SK-N-SH (cell line): ENCODE data around the gene IGFL4. TPM values are rescaled to one million over a fixed set of nuclear protein-coding genes. Genes with fewer than 3 reads are reported as not detected.
A peak's percentile ranks its signal among the peaks of the same experiment; 100 is the strongest.

Source experiments
- CTCF ChIA-PET: fragments of 300-600, 350-600 bp; formaldehyde crosslinking; extraction: SDS; loops from one replicate; lab custom pipeline; 2021; lab: Yijun Ruan, JAX
- POLR2A ChIA-PET: fragments of 350-600 bp; sonication (Branson Sonifier 250); formaldehyde crosslinking; extraction: SDS; loops from one replicate; lab custom pipeline; 2020; ENCODE audit warnings: antibody characterized with exemption, inconsistent platforms; lab: Yijun Ruan, JAX
- DNase-seq: peaks from one replicate; pipeline ENCODE4 v3.0.0; 2012
- H2AFZ ChIP-seq: fragments of 200-600 bp; sonication (generic); 2 replicates; pipeline ENCODE4 v1.8.1; 2016; ENCODE audit warnings: antibody characterized with exemption, mild to moderate bottlenecking, low read depth
- H3F3A ChIP-seq: fragments of 200-600 bp; sonication (generic); replicated peaks from 2 replicates; pipeline ENCODE3; 2016; ENCODE audit warnings: antibody characterized with exemption, mild to moderate bottlenecking; ENCODE audit not compliant: insufficient read depth
- H3K27ac ChIP-seq, 2 experiments: fragments of 200-500 bp in 1 of 2; fragments of 200-600 bp in 1 of 2; sonication (Bioruptor generic) in 1 of 2; sonication (generic), shearing (Covaris generic) in 1 of 2; 2 replicates each; pipeline versions ENCODE4 v1.5.1 to v1.6.1; 2014 to 2016; ENCODE audit warnings: low read depth in 2 of 2, inconsistent platforms in 1 of 2, low read length in 1 of 2, mild to moderate bottlenecking in 1 of 2, mixed read lengths in 1 of 2
- H3K27me3 ChIP-seq: fragments of 200-600 bp; sonication (generic), shearing (Covaris generic); 2 replicates; pipeline ENCODE4 v1.6.1; 2016; ENCODE audit warnings: mixed run types; ENCODE audit not compliant: insufficient read depth
- H3K36me3 ChIP-seq, 2 experiments: fragments of 200-500 bp in 1 of 2; fragments of 200-600 bp in 1 of 2; sonication (Bioruptor generic) in 1 of 2; sonication (generic) in 1 of 2; replicated peaks in 1 of 2; 2 replicates each; pipeline versions ENCODE3 to v1.5.1; 2014 to 2016; ENCODE audit warnings: low read length in 1 of 2, mild to moderate bottlenecking in 1 of 2; ENCODE audit not compliant: insufficient read depth in 2 of 2, control insufficient read depth in 1 of 2
- H3K4me1 ChIP-seq, 2 experiments: fragments of 200-500 bp in 1 of 2; fragments of 200-600 bp in 1 of 2; sonication (Bioruptor generic) in 1 of 2; sonication (generic), shearing (Covaris generic) in 1 of 2; 2 replicates each; pipeline versions ENCODE4 v1.5.1 to v1.6.1; 2014 to 2016; ENCODE audit warnings: low read depth in 1 of 2, low read length in 1 of 2, mixed run types in 1 of 2; ENCODE audit not compliant: insufficient read depth in 2 of 2, control insufficient read depth in 1 of 2
- H3K4me2 ChIP-seq: fragments of 200-600 bp; sonication (generic), shearing (Covaris generic); 2 replicates; pipeline ENCODE4 v1.6.1; 2017; ENCODE audit warnings: mixed run types
- H3K4me3 ChIP-seq, 2 experiments: fragments of 200-500 bp in 1 of 2; fragments of 200-600 bp in 1 of 2; sonication (Bioruptor generic) in 1 of 2; sonication (generic), shearing (Covaris generic) in 1 of 2; 2 replicates each; pipeline versions ENCODE4 v1.5.1 to v1.8.1; 2014 to 2016; ENCODE audit warnings: low read depth in 2 of 2, inconsistent platforms in 1 of 2, low read length in 1 of 2, mild to moderate bottlenecking in 1 of 2, mixed read lengths in 1 of 2, moderate library complexity in 1 of 2
- H3K79me2 ChIP-seq: fragments of 200-600 bp; sonication (generic); 2 replicates; pipeline ENCODE4 v1.8.1; 2017; ENCODE audit warnings: mild to moderate bottlenecking; ENCODE audit not compliant: insufficient read depth
- H3K9ac ChIP-seq: fragments of 200-600 bp; sonication (generic); 2 replicates; pipeline ENCODE4 v1.6.1; 2017; ENCODE audit warnings: mixed run types
- H3K9me2 ChIP-seq: fragments of 200-600 bp; sonication (generic); 2 replicates; pipeline ENCODE4 v1.6.1; 2017; ENCODE audit warnings: mixed run types
- H3K9me3 ChIP-seq: fragments of 200-600 bp; sonication (generic); 2 replicates; pipeline ENCODE4 v1.6.1; 2017; ENCODE audit warnings: mixed run types, mild to moderate bottlenecking, moderate library complexity
- H4K20me1 ChIP-seq: fragments of 200-600 bp; sonication (generic); 2 replicates; pipeline ENCODE4 v1.6.1; 2017; ENCODE audit warnings: mild to moderate bottlenecking, mixed run types; ENCODE audit not compliant: insufficient read depth
- ELF1 ChIP-seq: IDR thresholded peaks from 2 replicates; pipeline ENCODE4 v1.4.0; 2012
- EP300 ChIP-seq, 2 experiments: IDR thresholded peaks; 2 replicates each; pipeline versions ENCODE4 v1.4.0 to v1.6.1; 2012; ENCODE audit warnings: borderline replicate concordance in 1 of 2, low read depth in 1 of 2, low read length in 1 of 2
- EZH2phosphoT487 ChIP-seq: fragments of 200-600 bp; sonication (generic); IDR thresholded peaks from 2 replicates; pipeline ENCODE4 v1.6.1; 2017; ENCODE audit warnings: low read depth, mixed run types, mild to moderate bottlenecking, antibody characterized with exemption, moderate library complexity, borderline replicate concordance
- FOXM1 ChIP-seq: IDR thresholded peaks from 2 replicates; pipeline ENCODE4 v1.4.0; 2012; ENCODE audit warnings: low read depth, mild to moderate bottlenecking
- GABPA ChIP-seq: IDR thresholded peaks from 2 replicates; pipeline ENCODE4 v1.4.0; 2012; ENCODE audit warnings: low read depth, mild to moderate bottlenecking
- GATA2 ChIP-seq: sonication (generic); formaldehyde crosslinking; IDR thresholded peaks from 2 replicates; pipeline ENCODE4 v1.5.0; 2020; ENCODE audit warnings: mild to moderate bottlenecking, missing genetic modification reagents
- MEF2A ChIP-seq: IDR thresholded peaks from 2 replicates; pipeline ENCODE4 v1.4.0; 2012; ENCODE audit warnings: low read depth, borderline replicate concordance
- MXI1 ChIP-seq: IDR thresholded peaks from 2 replicates; pipeline ENCODE4 v1.6.1; 2012; ENCODE audit warnings: mild to moderate bottlenecking, low read depth, low read length, improper control_type of control experiment
- NFIC ChIP-seq: IDR thresholded peaks from 2 replicates; pipeline ENCODE4 v1.4.0; 2012; ENCODE audit warnings: borderline replicate concordance
- NRF1 ChIP-seq: IDR thresholded peaks from 2 replicates; pipeline ENCODE4 v1.6.1; 2012; ENCODE audit warnings: low read depth, mild to moderate bottlenecking, low read length
- POLR2AphosphoS5 ChIP-seq: IDR thresholded peaks from 2 replicates; pipeline ENCODE4 v1.6.1; 2012; ENCODE audit warnings: low read depth, low read length
- RAD21 ChIP-seq: IDR thresholded peaks from 2 replicates; pipeline ENCODE4 v1.6.1; 2012; ENCODE audit warnings: mild to moderate bottlenecking, low read length
- SMC3 ChIP-seq: IDR thresholded peaks from 2 replicates; pipeline ENCODE4 v1.6.1; 2012; ENCODE audit warnings: low read depth, low read length, improper control_type of control experiment
- TCF12 ChIP-seq: IDR thresholded peaks from 2 replicates; pipeline ENCODE4 v1.4.0; 2012
- TEAD4 ChIP-seq: IDR thresholded peaks from 2 replicates; pipeline ENCODE4 v1.4.0; 2012; ENCODE audit warnings: mild to moderate bottlenecking, borderline replicate concordance; ENCODE audit not compliant: insufficient read depth
- YY1 ChIP-seq: IDR thresholded peaks from 2 replicates; pipeline ENCODE4 v1.4.0; 2012; ENCODE audit warnings: low read depth, mild to moderate bottlenecking
- WGBS: methylation state at CpG from one replicate; pipeline ENCODE4 v1.1.6; 2017; ENCODE audit warnings: low lambda C conversion rate; 5-methylcytosine and 5-hydroxymethylcytosine counted together
- polyA plus RNA-seq, 3 experiments: library from polyadenylated mRNA; depleted of rRNA; stranded (reverse); fragments of >200 nt; gene quantifications; 2 replicates each; pipeline ENCODE4 v1.2.3, GENCODE V29; 2012
- TF ChIP-seq, protein P1 (sequence below): fragments of 200-600 bp; sonication (generic); IDR thresholded peaks from 2 replicates; pipeline ENCODE4 v1.6.1; 2017; ENCODE audit warnings: antibody characterized with exemption, mild to moderate bottlenecking, moderate library complexity

Gene IGFL4
- polyA plus RNA-seq, 1 of the 3 experiments (the other 2 are of a cell fraction), result not detected

DNA sequence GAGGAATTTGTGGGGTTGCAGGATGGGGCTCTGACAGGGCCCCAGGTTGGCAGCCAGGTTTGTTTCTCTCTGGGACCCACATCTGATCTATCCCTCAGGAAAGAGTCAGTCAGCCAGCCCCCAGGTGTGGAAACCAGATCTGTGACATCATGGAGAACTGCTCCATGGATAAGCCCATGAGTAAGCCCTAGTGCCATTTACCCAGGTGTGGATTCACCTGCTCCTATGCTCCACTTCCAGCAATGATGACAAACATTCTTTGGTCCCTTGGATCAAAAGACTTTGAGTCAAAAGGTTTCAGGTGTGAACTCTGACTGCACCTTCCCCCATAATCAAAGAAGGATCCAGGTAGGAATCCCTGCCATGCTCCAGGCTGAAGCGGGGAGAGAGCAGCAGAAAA, 26.9 kb upstream of the IGFL4 start:
- no peak for TF ChIP-seq GATA2
- TF ChIP-seq SMC3, result no peak
- TF ChIP-seq, protein P1, sequence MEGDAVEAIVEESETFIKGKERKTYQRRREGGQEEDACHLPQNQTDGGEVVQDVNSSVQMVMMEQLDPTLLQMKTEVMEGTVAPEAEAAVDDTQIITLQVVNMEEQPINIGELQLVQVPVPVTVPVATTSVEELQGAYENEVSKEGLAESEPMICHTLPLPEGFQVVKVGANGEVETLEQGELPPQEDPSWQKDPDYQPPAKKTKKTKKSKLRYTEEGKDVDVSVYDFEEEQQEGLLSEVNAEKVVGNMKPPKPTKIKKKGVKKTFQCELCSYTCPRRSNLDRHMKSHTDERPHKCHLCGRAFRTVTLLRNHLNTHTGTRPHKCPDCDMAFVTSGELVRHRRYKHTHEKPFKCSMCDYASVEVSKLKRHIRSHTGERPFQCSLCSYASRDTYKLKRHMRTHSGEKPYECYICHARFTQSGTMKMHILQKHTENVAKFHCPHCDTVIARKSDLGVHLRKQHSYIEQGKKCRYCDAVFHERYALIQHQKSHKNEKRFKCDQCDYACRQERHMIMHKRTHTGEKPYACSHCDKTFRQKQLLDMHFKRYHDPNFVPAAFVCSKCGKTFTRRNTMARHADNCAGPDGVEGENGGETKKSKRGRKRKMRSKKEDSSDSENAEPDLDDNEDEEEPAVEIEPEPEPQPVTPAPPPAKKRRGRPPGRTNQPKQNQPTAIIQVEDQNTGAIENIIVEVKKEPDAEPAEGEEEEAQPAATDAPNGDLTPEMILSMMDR, result no peak
- no peak for TF ChIP-seq POLR2AphosphoS5
- TF ChIP-seq YY1, result no peak
- TF ChIP-seq EP300 (IDR thresholded peaks at IDR 0.05; ENCODE audit: borderline replicate concordance in 1 of 2, low read depth in 1 of 2, low read length in 1 of 2), result no peak
- no peak for TF ChIP-seq FOXM1
- TF ChIP-seq ELF1, result no peak
- TF ChIP-seq RAD21, result no peak
- TF ChIP-seq TEAD4, result no peak
- no peak for TF ChIP-seq TCF12
- no peak for TF ChIP-seq MXI1
- TF ChIP-seq GABPA, result no peak
- DNase-seq, result no peak
- H3K79me2 ChIP-seq, result no peaks in the 10 kb centered on the region

DNA sequence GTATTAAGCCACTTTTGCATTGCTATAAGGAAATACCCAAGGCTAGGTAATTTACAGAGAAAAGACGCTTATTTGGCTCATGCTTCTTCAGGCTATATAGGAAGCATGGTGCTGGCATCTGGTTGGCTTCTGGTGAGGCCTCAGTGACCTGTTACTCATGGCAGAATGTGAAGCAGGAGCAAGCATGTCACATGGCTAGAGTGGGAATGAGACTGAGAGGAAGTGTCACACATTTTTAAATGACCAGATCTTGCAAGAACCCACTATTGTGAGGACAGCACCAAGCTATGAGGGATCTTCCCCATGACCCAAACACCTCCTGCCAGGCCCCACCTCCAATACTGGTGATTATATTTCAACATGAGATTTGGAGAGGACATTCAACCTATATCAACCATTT, 25.7 kb upstream of the IGFL4 start:
- Histone ChIP-seq H4K20me1 (no peaks in the 10 kb centered on the region), H3K9me3 (0 out of 2 replicates have a peak, but pooled peaks cover 2% of the 10 kb centered on the region), H3K27me3 (peaks cover 13% of the 10 kb centered on the region; the same call in 1 of the 2 replicates), H3K4me1 (peaks cover 0 to 20% of the 10 kb centered on the region in 2 experiments; a peak in 2 of 4 replicates), H3K9me2 (no peaks in the 10 kb centered on the region), H3K4me2 (no peak overlapping the region), H3K27ac (no peak overlapping the region), H3K9ac (no peak overlapping the region), H3K4me3 (no peak overlapping the region), H3K36me3 (no peaks in the 10 kb centered on the region), H2AFZ (no peak overlapping the region), H3K79me2 (no peaks in the 10 kb centered on the region), H3F3A (peaks cover 28% of the 10 kb centered on the region)
- ChIA-PET POLR2A (no interaction called here), CTCF (interaction anchor here (1.2 to 3.9 kb wide), 3 partner anchors 10 to 49 kb away, joined by 4 to 19 read pairs (median 11); no protein-coding TSS in a partner anchor)
- TF ChIP-seq, protein P1, result no peak
- TF ChIP-seq GATA2, result no peak
- no peak for TF ChIP-seq YY1
- TF ChIP-seq MEF2A, result no peak
- TF ChIP-seq MXI1, result no peak
- no peak for TF ChIP-seq POLR2AphosphoS5
- no peak for TF ChIP-seq NFIC
- TF ChIP-seq TCF12, result no peak
- TF ChIP-seq ELF1, result no peak
- TF ChIP-seq EZH2phosphoT487, result no peak
- TF ChIP-seq EP300 (IDR thresholded peaks at IDR 0.05; ENCODE audit: borderline replicate concordance in 1 of 2, low read depth in 1 of 2, low read length in 1 of 2), result no peak
- TF ChIP-seq FOXM1, result no peak
- TF ChIP-seq NRF1, result no peak
- no peak for TF ChIP-seq SMC3
- DNase-seq, result no peak
- WGBS, result 18% methylated on average over 1 of the region's 1 CpG

More for the DNA sequence above, 26.9 kb upstream of the IGFL4 start:
- H3K4me1 ChIP-seq, result peaks cover 0 to 20% of the 10 kb centered on the region in 2 experiments; a peak in 2 of 4 replicates
- H3F3A ChIP-seq, result peaks cover 28% of the 10 kb centered on the region
- no peak overlapping the region for H3K9ac ChIP-seq
- ChIA-PET POLR2A (no interaction called here), CTCF (interaction anchor here (0.6 to 3.9 kb wide), 6 partner anchors 9 to 367 kb away, joined by 3 to 19 read pairs (median 7); no protein-coding TSS in a partner anchor)
- no peak overlapping the region for H2AFZ ChIP-seq
- H3K27ac ChIP-seq, result peak overlapping the region in 1 of 2 experiments; percentile 62; a peak in 1 of 4 replicates
- H3K36me3 ChIP-seq, result no peaks in the 10 kb centered on the region
- 40% methylated on average over 1 of the region's 1 CpG for WGBS
- H3K9me3 ChIP-seq, result no peaks in the 10 kb centered on the region
- no peak overlapping the region for H3K4me3 ChIP-seq
- no peaks in the 10 kb centered on the region for H3K9me2 ChIP-seq
- H3K4me2 ChIP-seq, result peak overlapping the region; percentile 13; the same call in 1 of the 2 replicates
- no peaks in the 10 kb centered on the region for H4K20me1 ChIP-seq
- peaks cover 5% of the 10 kb centered on the region; the same call in 1 of the 2 replicates for H3K27me3 ChIP-seq
